PFSK-1 (cell line): ENCODE results near the gene RUFY3.

ENCODE experiments used
- FOXP2 ChIP-seq: optimal IDR thresholded peaks from 2 replicates; pipeline ENCODE3; 2011; ENCODE audit warnings: borderline replicate concordance, control low read depth, inconsistent platforms; ENCODE audit not compliant: insufficient read depth; ENCODE audit errors: extremely low read length, extremely low read depth
- POLR2AphosphoS5 ChIP-seq: IDR thresholded peaks from 2 replicates; pipeline ENCODE4 v1.6.1; 2012; ENCODE audit warnings: low read depth, mild to moderate bottlenecking, control low read depth, low read length, moderate library complexity
- REST ChIP-seq, 2 experiments: IDR thresholded peaks; 2 replicates each; pipeline versions ENCODE4 v1.6.1 to v1.8.0; 2011 to 2012; ENCODE audit warnings: low read depth in 2 of 2, low read length in 2 of 2, control low read depth in 1 of 2, inconsistent platforms in 1 of 2, mild to moderate bottlenecking in 1 of 2, moderate library complexity in 1 of 2; ENCODE audit not compliant: insufficient read depth in 1 of 2
- SIN3A ChIP-seq: IDR thresholded peaks from 2 replicates; pipeline ENCODE4 v1.6.1; 2012; ENCODE audit warnings: mild to moderate bottlenecking, low read length, moderate library complexity, borderline replicate concordance; ENCODE audit not compliant: insufficient read depth
- TAF1 ChIP-seq: IDR thresholded peaks from 2 replicates; pipeline ENCODE4 v1.6.1; 2012; ENCODE audit warnings: low read length, control low read depth, borderline replicate concordance; ENCODE audit not compliant: insufficient read depth

- TF ChIP-seq POLR2AphosphoS5 (no peak), FOXP2 (no peak), REST (IDR thresholded peaks at IDR 0.05; ENCODE audit: insufficient read depth in 1 of 2, low read depth in 2 of 2, low read length in 2 of 2) (no peak), TAF1 (no peak), SIN3A (no peak)
Observed at GRCh38 chr4:70841211-70841610, 119.4 kb downstream of the RUFY3 start.
